Peyer's patch (tissue), 4 donors: ENCODE results near the gene PAK6.

Source experiments
- POLR2A ChIP-seq, 2 donors: fragments of 450-650 bp; IDR thresholded peaks; one replicate each; pipeline ENCODE4 v1.5.1; 2017; ENCODE audit warnings: antibody characterized with exemption in 2 of 2, mild to moderate bottlenecking in 2 of 2, moderate library complexity in 2 of 2
- TF ChIP-seq, protein P1 (sequence below), 6 experiments: fragments of 450-650 bp in 4 of 6; fragments of 200-600 bp in 2 of 6; sonication (generic) in 1 of 6; IDR thresholded peaks; one replicate each; pipeline ENCODE4 v1.5.1; 2017 to 2019; ENCODE audit warnings: antibody characterized with exemption in 6 of 6, mild to moderate bottlenecking in 3 of 6, moderate library complexity in 1 of 6

GRCh38 chr15:40267670-40268069, 28.8 kb downstream of the PAK6 start:
- TF ChIP-seq, protein P1, sequence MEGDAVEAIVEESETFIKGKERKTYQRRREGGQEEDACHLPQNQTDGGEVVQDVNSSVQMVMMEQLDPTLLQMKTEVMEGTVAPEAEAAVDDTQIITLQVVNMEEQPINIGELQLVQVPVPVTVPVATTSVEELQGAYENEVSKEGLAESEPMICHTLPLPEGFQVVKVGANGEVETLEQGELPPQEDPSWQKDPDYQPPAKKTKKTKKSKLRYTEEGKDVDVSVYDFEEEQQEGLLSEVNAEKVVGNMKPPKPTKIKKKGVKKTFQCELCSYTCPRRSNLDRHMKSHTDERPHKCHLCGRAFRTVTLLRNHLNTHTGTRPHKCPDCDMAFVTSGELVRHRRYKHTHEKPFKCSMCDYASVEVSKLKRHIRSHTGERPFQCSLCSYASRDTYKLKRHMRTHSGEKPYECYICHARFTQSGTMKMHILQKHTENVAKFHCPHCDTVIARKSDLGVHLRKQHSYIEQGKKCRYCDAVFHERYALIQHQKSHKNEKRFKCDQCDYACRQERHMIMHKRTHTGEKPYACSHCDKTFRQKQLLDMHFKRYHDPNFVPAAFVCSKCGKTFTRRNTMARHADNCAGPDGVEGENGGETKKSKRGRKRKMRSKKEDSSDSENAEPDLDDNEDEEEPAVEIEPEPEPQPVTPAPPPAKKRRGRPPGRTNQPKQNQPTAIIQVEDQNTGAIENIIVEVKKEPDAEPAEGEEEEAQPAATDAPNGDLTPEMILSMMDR (IDR thresholded peaks at IDR 0.05): no peak
- no peak for TF ChIP-seq POLR2A (IDR thresholded peaks at IDR 0.05)
